ENCODE data around the gene PARL.

Gene PARL

DNA sequence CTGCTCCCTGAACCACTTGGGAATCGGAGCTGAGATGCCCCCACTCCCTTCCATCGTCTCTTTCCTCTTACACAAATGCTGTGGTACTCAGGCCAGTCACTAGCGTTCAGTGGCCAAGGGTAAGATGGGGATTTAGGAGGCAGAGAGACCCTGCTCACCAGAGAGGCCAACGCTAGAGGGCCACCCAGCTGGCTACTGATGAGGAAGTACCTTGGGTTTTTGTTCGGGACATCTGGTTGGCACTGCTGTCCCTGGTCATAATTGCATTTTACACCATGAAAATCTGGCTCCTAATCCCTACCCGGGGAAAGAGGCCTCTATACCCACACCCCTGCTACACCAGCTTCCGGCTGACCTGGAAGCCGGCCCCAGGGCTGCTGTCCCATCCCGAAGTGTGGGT is 67.0 kb downstream of the PARL start:
- DNase-seq (ENCODE audit: low read depth), result no peak

DNA sequence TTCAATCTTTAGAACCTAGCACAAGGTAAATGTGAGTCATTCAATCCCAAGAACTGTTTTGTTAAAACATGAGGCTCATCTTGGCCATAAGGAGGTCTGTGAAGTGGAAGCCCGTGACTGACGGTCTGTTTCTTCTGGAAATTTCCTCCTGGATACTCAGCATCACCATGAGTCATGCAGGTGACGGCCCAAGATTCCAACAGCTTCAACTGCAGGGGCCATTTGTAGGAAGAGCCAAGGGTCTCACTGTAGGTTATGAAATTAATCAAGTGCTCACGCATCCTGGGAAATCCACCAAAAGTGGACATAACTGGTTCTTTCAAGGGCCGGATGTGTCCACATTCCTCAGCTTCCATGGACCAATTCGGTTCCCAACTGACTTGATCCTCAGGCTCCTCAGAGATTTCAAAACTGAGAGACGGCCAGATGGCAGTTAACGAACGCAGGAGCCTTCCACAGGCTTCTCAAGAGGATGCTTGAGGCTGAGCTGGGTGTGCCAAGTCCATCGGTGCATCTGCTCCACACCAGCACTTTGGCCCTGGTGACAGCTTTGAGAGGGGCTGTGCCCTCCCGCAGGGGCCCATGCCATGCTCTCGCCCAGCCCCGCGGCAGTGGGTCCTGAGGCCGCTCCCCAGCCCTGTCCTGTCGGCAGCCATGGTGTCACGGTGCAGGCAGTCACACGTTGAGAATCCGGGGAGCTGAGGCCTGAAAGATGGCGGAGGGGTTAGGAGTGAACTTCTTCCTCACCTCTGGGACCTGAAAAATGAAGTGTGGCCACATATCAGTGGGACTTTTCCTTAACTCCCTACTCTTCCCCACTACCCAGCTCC is 67.8 kb downstream of the PARL start:
- DNase-seq (ENCODE audit: low read depth), result no peak

DNA sequence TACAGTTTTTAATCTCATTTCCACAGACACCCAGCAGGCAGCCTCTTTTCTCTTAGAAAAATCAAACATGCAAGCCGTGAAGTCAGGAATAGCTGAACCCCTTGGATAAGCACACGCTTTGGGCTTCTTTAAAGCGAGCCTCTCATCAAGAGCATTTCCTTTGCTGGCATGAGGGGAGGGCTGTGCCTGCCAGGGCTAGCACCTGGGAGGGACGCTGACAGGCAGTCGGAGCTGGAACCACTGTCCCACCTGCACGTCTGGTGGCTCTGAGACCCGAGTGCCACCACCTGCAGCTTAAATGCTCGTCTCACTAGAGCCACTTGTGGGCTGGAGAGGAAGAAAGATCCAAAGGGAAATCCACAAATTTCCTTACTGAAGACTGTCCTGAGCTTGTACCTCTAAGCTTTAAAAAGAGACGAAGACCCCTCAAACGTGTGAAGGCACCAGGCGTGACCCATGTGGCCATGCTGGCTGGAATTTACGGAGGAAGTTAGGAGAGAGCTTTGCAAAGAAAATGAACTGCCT is 68.7 kb downstream of the PARL start:
- no peak for DNase-seq (ENCODE audit: low read depth)

DNA sequence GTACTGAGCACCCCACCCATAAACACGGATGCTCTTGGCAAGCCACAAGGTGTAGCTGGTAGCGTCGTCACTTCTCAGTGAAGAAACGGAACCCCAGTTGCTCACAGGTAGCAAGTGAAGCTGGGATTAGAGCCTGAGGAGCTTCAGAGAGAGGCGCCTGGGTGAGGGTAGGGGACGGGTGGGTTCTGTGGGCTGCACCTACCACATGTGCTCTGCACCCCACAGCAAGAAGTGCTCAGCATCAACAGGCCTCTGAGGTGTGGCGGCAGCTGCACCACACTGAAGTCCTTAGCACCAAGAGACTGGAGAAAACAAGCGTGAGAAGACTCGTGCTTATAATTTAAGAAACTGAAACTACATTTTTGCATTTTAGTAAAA is 69.1 kb downstream of the PARL start:
- no peak for DNase-seq (ENCODE audit: low read depth)

DNA sequence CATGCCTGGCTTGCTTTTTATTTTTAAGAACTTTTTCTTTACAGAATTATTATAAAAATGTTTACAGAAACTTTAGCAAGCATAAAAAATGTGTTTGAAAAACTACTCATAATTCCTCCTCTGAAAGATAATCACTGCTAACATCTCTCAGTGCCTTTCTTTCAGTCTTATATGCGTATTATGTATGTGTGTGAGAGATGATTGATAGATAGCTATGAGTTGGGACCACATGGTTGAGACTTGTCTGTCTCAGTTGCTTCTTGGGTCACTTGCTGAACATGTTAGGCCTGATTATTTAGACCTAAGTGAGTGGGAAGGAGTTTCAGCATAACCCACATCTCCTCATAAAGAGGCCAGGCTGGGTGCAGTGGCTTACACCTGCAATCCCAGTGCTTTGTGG is 70.4 kb downstream of the PARL start:
- DNase-seq (ENCODE audit: low read depth), result no peak

- DNase-seq (ENCODE audit: low read depth), result no peak
Observed at GRCh38 chr3:183812761-183813445, 71.8 kb downstream of the PARL start.

GRCh38 chr3:183811638-183812037 is 73.0 kb downstream of the PARL start:
- no peak for DNase-seq (ENCODE audit: low read depth)

GRCh38 chr3:183810643-183811594 is 73.8 kb downstream of the PARL start:
- DNase-seq (ENCODE audit: low read depth), result no peak

- no peak for DNase-seq (ENCODE audit: low read depth)
Observed at GRCh38 chr3:183809270-183809669, 75.4 kb downstream of the PARL start.

DNA sequence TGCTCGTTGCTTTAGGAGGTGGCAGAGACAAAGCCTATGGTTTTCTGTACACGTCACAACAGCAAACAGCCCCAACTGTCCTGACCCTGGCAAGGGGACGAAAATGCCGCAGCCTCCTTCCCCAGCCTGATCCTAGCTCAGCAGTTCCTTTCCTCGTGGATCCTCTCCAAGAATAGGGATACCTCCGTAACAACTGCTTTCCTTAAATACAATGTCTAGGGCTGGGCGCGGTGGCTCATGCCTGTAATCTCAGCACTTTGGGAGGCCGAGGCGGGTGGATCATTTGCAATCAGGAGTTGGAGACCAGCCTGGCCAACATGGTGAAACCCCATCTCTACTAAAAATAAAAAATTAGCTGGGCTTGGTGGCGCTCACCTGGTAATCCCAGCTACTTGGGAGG is 76.3 kb downstream of the PARL start:
- no peak for DNase-seq (ENCODE audit: low read depth)

- no peak for DNase-seq (ENCODE audit: low read depth)
Observed at GRCh38 chr3:183807881-183808280, 76.8 kb downstream of the PARL start.

DNA sequence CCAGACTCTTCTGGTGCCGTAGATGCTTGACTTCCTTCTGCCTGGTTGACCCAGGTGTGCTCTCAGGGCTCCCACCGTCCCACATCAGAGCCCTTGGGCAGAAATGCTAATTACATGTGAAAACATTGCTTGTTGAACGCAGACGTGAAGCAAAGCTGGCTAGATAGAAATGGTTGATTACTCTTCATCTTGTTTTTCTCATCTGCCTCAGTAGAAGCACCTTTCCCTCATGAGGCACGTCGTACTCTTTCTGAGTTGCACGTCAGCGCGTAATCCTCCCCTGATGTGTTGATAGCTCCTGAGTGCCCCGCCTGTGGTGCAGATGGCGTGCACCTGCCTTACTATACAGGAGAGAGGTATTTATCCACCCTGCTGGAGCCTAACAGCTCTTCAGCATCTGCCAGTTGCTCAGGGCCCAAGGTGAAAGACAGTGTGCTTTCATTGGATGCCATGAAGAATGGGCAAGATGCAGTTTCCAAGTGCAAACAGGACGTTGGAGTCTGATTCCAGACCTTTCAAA is 77.4 kb downstream of the PARL start:
- no peak for DNase-seq (ENCODE audit: low read depth)

DNA sequence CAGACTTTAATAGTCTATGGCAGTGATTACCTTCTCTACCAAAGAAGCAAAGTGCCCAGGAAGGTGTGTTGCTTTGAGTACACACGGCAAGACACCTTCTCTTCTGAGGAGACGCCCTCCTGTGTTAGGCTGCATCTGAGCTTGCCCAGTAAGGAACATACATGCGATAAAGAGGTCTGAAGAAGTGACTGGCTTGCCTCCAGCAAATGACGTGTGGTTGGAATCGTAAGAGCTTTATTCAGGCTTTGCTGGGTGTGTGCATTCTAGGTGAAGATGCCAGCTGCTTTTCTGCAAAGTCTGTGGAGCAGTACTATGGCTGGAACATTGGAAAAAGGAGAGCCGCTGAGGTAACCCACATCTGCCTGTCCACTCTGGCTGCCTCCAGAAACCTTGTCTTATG is 81.7 kb downstream of the PARL start:
- no peak for DNase-seq (ENCODE audit: low read depth)

- no peak for DNase-seq (ENCODE audit: low read depth)
Observed at GRCh38 chr3:183801601-183802000, 83.1 kb downstream of the PARL start.

DNA sequence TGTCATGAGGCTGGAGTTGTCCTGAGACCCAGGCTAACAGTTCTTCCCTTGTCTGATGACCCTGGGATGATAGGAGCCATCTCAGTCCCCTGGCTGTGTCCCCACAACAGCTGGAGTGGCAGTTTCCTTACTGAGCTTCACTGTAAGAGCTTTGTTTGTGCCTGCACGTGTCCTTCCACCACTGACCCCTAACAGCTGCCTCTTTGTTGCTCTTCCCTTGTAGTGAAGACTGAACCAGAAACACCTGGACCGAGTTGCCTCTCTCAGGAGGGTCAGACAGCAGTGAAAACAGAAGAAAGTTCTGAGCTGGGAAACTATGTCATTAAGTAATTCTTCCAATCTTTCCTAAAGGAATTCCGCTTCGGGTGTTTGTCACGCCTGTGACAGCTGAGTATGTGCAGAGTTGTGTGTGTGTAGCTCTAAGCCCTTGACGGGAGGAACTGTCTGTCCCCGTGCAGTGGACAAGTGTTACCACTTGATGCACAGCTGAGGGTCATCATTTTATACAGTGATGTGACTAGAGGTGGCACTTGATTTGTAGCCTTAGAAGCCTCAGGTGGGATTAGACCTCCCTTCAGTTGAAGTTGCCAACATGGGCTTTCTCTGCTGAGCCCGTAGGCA is 84.3 kb downstream of the PARL start:
- no peak for DNase-seq (ENCODE audit: low read depth)

DNA sequence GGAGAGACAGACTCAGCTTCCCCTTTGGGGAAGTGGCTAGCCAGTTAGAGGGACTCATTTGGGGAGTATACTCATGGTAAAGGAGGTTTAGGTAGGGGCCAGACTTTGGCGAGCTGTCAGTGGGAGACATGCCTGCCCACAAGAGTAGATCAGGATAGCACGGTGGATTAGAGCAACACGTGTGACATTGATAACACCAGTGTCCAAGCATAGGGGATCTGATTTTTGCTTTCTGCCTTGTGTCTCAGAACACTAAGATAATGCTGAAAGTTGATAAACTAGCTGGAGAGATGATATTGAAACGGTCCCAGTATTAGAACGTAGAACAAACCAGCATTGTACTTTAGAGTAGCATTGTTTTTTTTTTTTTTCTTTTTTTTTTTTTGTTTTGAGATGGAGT is 85.2 kb downstream of the PARL start:
- no peak for DNase-seq (ENCODE audit: low read depth)

- DNase-seq (ENCODE audit: low read depth), result no peak
Observed at GRCh38 chr3:183797996-183798395, 86.7 kb downstream of the PARL start.

DNA sequence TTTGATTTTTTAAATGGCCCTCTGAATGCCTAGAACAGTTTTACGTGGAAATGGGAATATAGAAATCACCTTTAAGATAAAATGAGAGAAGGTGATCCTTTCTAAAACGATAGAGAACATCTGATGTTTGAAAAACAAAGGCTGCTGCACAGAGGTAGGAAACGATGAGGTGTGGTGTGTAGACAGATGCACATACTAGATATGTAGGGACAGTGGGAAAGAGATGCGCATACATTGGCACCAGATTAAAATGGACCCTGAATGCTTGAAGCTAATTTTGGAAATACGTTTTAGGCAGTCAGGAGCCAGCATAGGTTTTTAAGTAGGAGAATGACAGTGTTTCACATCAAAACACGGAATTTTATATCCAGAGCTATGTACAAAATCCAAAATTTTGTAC is 88.3 kb downstream of the PARL start:
- no peak for DNase-seq (ENCODE audit: low read depth)

- DNase-seq (ENCODE audit: low read depth), result no peak
Observed at GRCh38 chr3:183794452-183794851, 90.2 kb downstream of the PARL start.

DNA sequence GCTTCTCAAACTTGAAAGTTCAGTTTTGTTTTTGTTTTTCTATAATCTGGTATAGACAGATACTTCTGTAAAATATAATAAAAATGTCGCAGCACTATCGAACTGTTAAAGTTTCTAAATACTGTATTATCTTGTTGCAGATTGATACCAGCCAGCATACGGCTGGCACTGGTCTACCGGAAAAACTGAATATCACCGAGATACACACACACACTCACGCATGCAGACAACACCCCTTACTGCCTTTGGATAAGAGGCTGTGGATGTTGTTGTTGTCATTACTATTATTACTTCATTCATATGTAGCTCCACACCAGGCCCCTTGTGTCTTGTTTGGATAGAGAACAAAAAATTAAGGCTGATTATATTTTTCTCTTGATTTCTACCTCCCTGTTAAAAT is 91.7 kb downstream of the PARL start:
- no peak for DNase-seq (ENCODE audit: low read depth)

DNA sequence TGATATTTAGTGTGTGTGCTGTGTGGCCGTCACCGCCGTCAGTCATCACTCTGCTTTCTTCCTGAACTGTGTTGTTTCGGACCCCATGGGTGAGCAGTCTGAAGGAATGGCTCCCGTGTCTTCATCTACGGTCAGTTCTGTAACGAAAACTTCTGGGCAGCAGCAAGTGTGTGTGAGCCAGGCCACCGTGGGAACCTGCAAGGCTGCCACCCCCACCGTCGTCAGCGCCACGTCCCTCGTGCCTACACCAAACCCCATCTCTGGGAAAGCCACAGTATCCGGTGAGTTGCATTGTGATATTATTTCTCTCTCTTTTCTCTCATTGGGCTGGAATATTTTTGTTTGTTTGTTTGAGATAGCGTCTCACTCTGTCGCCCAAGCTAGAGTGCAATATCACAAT is 94.0 kb downstream of the PARL start:
- no peak for DNase-seq (ENCODE audit: low read depth)

GRCh38 chr3:183789826-183790225 is 94.9 kb downstream of the PARL start:
- no peak for DNase-seq (ENCODE audit: low read depth)
